Endothelial cell (in vitro differentiated cells): ENCODE measurements around the gene HLA-F. TPM values are rescaled to one million over a fixed set of nuclear protein-coding genes. Genes with fewer than 3 reads are reported as not detected.

Source experiments
- DNase-seq: peaks from one replicate; pipeline ENCODE4 v3.0.0; 2021; ENCODE audit warnings: low spot score
- H3K27ac Mint-ChIP-seq: one replicate; pipeline ENCODE4 v1.8.0; 2021; ENCODE audit warnings: mixed read lengths, inconsistent platforms; ENCODE audit not compliant: unreplicated experiment
- H3K27me3 Mint-ChIP-seq: one replicate; pipeline ENCODE4 v1.8.0; 2021; ENCODE audit warnings: mild to moderate bottlenecking, moderate library complexity, mixed read lengths, inconsistent platforms; ENCODE audit not compliant: unreplicated experiment
- H3K36me3 Mint-ChIP-seq: one replicate; pipeline ENCODE4 v1.8.0; 2021; ENCODE audit warnings: mild to moderate bottlenecking, low read depth, mixed read lengths, inconsistent platforms; ENCODE audit not compliant: unreplicated experiment
- H3K4me1 Mint-ChIP-seq: one replicate; pipeline ENCODE4 v1.8.0; 2021; ENCODE audit warnings: mild to moderate bottlenecking, mixed read lengths, inconsistent platforms; ENCODE audit not compliant: unreplicated experiment
- H3K4me3 Mint-ChIP-seq: one replicate; pipeline ENCODE4 v1.8.0; 2021; ENCODE audit warnings: mild to moderate bottlenecking, mixed read lengths, inconsistent platforms; ENCODE audit not compliant: unreplicated experiment
- H3K9me3 Mint-ChIP-seq: one replicate; pipeline ENCODE4 v1.8.0; 2021; ENCODE audit warnings: mixed read lengths, inconsistent platforms; ENCODE audit not compliant: unreplicated experiment
- total RNA-seq: library from RNA; stranded (reverse); fragmentation: NEBNext Ultra II Directional; extraction: Animal tissue kit (Norgen Biotek cat#: 25700); gene quantifications from one replicate; pipeline ENCODE4 v1.2.1, GENCODE V29; 2021; ENCODE audit not compliant: unreplicated experiment
- TF ChIP-seq, protein P1 (sequence below): fragments of 200-600 bp; sonication (generic); IDR thresholded peaks from one replicate; pipeline ENCODE4 v1.5.0; 2021; ENCODE audit warnings: antibody characterized with exemption; ENCODE audit not compliant: unreplicated experiment

HLA-F gene
- total RNA-seq, 1 donor from 2014 or later, result 5.1 TPM

GRCh38 chr6:29727637-29728036 lies 4.4 kb downstream of the HLA-F start:
- Mint-ChIP-seq H3K27me3 (peaks cover 9% of the 10 kb centered on the region), H3K9me3 (no peaks in the 10 kb centered on the region), H3K4me1 (no peaks in the 10 kb centered on the region), H3K36me3 (no peaks in the 10 kb centered on the region), H3K27ac (no peak overlapping the region), H3K4me3 (no peak overlapping the region)
- TF ChIP-seq, protein P1, sequence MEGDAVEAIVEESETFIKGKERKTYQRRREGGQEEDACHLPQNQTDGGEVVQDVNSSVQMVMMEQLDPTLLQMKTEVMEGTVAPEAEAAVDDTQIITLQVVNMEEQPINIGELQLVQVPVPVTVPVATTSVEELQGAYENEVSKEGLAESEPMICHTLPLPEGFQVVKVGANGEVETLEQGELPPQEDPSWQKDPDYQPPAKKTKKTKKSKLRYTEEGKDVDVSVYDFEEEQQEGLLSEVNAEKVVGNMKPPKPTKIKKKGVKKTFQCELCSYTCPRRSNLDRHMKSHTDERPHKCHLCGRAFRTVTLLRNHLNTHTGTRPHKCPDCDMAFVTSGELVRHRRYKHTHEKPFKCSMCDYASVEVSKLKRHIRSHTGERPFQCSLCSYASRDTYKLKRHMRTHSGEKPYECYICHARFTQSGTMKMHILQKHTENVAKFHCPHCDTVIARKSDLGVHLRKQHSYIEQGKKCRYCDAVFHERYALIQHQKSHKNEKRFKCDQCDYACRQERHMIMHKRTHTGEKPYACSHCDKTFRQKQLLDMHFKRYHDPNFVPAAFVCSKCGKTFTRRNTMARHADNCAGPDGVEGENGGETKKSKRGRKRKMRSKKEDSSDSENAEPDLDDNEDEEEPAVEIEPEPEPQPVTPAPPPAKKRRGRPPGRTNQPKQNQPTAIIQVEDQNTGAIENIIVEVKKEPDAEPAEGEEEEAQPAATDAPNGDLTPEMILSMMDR, result no peak
- DNase-seq, result no peak

- H3K9me3 Mint-ChIP-seq, result no peaks in the 10 kb centered on the region
- no peaks in the 10 kb centered on the region for H3K4me1 Mint-ChIP-seq
- H3K4me3 Mint-ChIP-seq, result no peak overlapping the region
- H3K27ac Mint-ChIP-seq, result no peak overlapping the region
- peaks cover 7% of the 10 kb centered on the region for H3K27me3 Mint-ChIP-seq
- TF ChIP-seq, protein P1, result no peak
- DNase-seq, result no peak
- H3K36me3 Mint-ChIP-seq, result no peaks in the 10 kb centered on the region
Measured at GRCh38 chr6:29728173-29728874, 5.1 kb downstream of the HLA-F start.

GRCh38 chr6:29728875-29729270 lies 5.6 kb downstream of the HLA-F start:
- no peaks in the 10 kb centered on the region for H3K9me3 Mint-ChIP-seq
- no peak for DNase-seq
- no peak overlapping the region for H3K4me3 Mint-ChIP-seq
- H3K4me1 Mint-ChIP-seq, result no peaks in the 10 kb centered on the region
- H3K27ac Mint-ChIP-seq, result no peak overlapping the region
- TF ChIP-seq, protein P1, result no peak
- no peaks in the 10 kb centered on the region for H3K36me3 Mint-ChIP-seq
- H3K27me3 Mint-ChIP-seq, result peaks cover 7% of the 10 kb centered on the region

DNA sequence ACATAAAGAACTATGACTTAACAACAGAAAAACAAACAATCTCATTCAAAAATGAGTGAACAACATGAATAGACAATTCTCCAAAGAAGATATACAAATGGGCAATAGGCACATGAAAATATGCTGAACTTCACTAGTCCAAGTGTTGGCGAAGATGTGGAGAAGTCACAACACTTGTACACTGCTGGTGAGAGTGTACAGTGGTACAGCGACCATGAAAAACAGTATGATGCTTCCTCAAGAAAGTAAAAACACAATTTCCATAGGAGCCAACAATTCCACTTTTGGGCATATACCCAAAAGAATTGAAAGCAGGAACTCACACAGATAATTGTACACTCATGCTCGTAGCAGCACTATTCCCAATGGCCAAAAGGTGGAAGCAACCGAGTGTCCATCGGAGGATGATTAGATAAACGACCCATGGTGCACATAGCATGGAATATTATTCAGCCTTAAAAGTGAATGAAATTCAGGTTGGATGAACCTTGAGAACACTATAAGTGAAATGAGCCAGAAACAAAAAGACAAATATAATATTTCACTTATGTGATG lies 6.6 kb downstream of the HLA-F start:
- TF ChIP-seq, protein P1, result no peak
- Mint-ChIP-seq H3K4me3 (no peak overlapping the region), H3K27me3 (peaks cover 2% of the 10 kb centered on the region), H3K9me3 (no peaks in the 10 kb centered on the region), H3K27ac (no peak overlapping the region), H3K36me3 (no peaks in the 10 kb centered on the region), H3K4me1 (no peaks in the 10 kb centered on the region)
- DNase-seq, result no peak

- no peak for DNase-seq
- Mint-ChIP-seq H3K9me3 (no peaks in the 10 kb centered on the region), H3K27me3 (peaks cover 2% of the 10 kb centered on the region), H3K4me3 (no peak overlapping the region), H3K4me1 (no peaks in the 10 kb centered on the region), H3K36me3 (no peaks in the 10 kb centered on the region), H3K27ac (no peak overlapping the region)
- TF ChIP-seq, protein P1, result no peak
Measured at GRCh38 chr6:29730575-29731126, 7.4 kb downstream of the HLA-F start.
